Measurements from ENCODE around the gene NFIA. TPM values are rescaled to one million over a fixed set of nuclear protein-coding genes. Genes with fewer than 3 reads are reported as not detected.

The NFIA gene
- total and polyA plus RNA-seq, 2 donors (not counting 1 experiment from before 2014, with no cell fraction given): 0.28 to 0.54 TPM

- H3K4me2 ChIP-seq (replicated peaks; ENCODE audit: low read depth, low read length, poor library complexity, severe bottlenecking): no peak overlapping the region
- no peak for DNase-seq
- H3K79me2 ChIP-seq (ENCODE audit: control insufficient read depth, insufficient read depth, low read length): no peaks in the 10 kb centered on the region
- no peak overlapping the region for H3K4me3 ChIP-seq (ENCODE audit: control extremely low read depth in 1 of 5, extremely low read depth in 1 of 5, insufficient read depth in 1 of 5, low read depth in 2 of 5, low read length in 4 of 5)
- Mint-ChIP-seq H3K9me3 (ENCODE audit: insufficient read depth) (no peaks in the 10 kb centered on the region), H3K27ac (no peak overlapping the region), H3K27me3 (peaks cover 8% of the 10 kb centered on the region), H3K4me1 (no peaks in the 10 kb centered on the region), H3K4me3 (no peak overlapping the region)
- TF ChIP-seq EZH2 (IDR thresholded peaks at IDR 0.05; ENCODE audit: borderline replicate concordance, insufficient read depth, low read depth, low read length, poor library complexity, severe bottlenecking): no peak
- H4K20me1 ChIP-seq (ENCODE audit: control insufficient read depth, insufficient read depth, low read length, poor library complexity, severe bottlenecking): no peaks in the 10 kb centered on the region
- no peaks in the 10 kb centered on the region for H3K9me3 ChIP-seq (ENCODE audit: control extremely low read depth in 1 of 3, control insufficient read depth in 2 of 3, insufficient read depth in 1 of 3, low read length in 2 of 3)
- H3K36me3 ChIP-seq (replicated peaks in 1 of 2; ENCODE audit: control extremely low read depth in 1 of 2, control insufficient read depth in 1 of 2, extremely low read depth in 1 of 2, insufficient read depth in 2 of 2, low read length in 1 of 2): no peaks in the 10 kb centered on the region
- H3K4me1 ChIP-seq (ENCODE audit: control insufficient read depth in 2 of 2, insufficient read depth in 2 of 2, low read length in 2 of 2): no peaks in the 10 kb centered on the region
- H3K9ac ChIP-seq (ENCODE audit: low read length): no peak overlapping the region
- no CpG with 5 or more reads among the region's 1 CpG for WGBS (ENCODE audit: insufficient coverage)
- ChIA-PET CTCF (interaction anchor here (0.7 kb wide), 1 partner anchor 11 kb away, joined by 5 read pairs; no protein-coding TSS in a partner anchor), POLR2A (no interaction called here)
- no peak overlapping the region for H3K27ac ChIP-seq (ENCODE audit: low read length in 2 of 2)
- ATAC-seq (ENCODE audit: low read depth): no peak
- H2AFZ ChIP-seq (ENCODE audit: insufficient read depth, low read depth, low read length, poor library complexity, severe bottlenecking): no peak overlapping the region
- intact Hi-C loops (cut with micrococcal nuclease): no loop called here
- no peaks in the 10 kb centered on the region for H3K27me3 ChIP-seq (replicated peaks in 1 of 4; ENCODE audit: control extremely low read depth in 1 of 4, control insufficient read depth in 3 of 4, insufficient read depth in 4 of 4, low read length in 3 of 4)
Measured at GRCh38 chr1:61269602-61270001, 187.2 kb downstream of the NFIA start.

- no peaks in the 10 kb centered on the region for H3K9me3 ChIP-seq (ENCODE audit: control extremely low read depth in 1 of 3, control insufficient read depth in 2 of 3, insufficient read depth in 1 of 3, low read length in 2 of 3)
- H3K4me2 ChIP-seq (replicated peaks; ENCODE audit: low read depth, low read length, poor library complexity, severe bottlenecking): no peak overlapping the region
- no peak for TF ChIP-seq CTCF (IDR thresholded peaks at IDR 0.05)
- CTCF ChIA-PET: no interaction called here
- DNase-seq (no peak), ATAC-seq (ENCODE audit: low read depth) (no peak)
- H3K4me3 ChIP-seq (ENCODE audit: control extremely low read depth in 1 of 5, extremely low read depth in 1 of 5, insufficient read depth in 1 of 5, low read depth in 2 of 5, low read length in 4 of 5): no peak overlapping the region
- no peak overlapping the region for H3K9ac ChIP-seq (ENCODE audit: low read length)
- no peaks in the 10 kb centered on the region for H3K79me2 ChIP-seq (ENCODE audit: control insufficient read depth, insufficient read depth, low read length)
- no peaks in the 10 kb centered on the region for H3K36me3 ChIP-seq (replicated peaks in 1 of 2; ENCODE audit: control extremely low read depth in 1 of 2, control insufficient read depth in 1 of 2, extremely low read depth in 1 of 2, insufficient read depth in 2 of 2, low read length in 1 of 2)
- no peak overlapping the region for H3K27ac ChIP-seq (ENCODE audit: low read length in 2 of 2)
- no peaks in the 10 kb centered on the region for H3K27me3 ChIP-seq (replicated peaks in 1 of 4; ENCODE audit: control extremely low read depth in 1 of 4, control insufficient read depth in 3 of 4, insufficient read depth in 4 of 4, low read length in 3 of 4)
- WGBS (ENCODE audit: insufficient coverage): no CpG with 5 or more reads among the region's 2 CpGs
- no peaks in the 10 kb centered on the region for H4K20me1 ChIP-seq (ENCODE audit: control insufficient read depth, insufficient read depth, low read length, poor library complexity, severe bottlenecking)
- Mint-ChIP-seq H3K27me3 (peaks cover 8% of the 10 kb centered on the region), H3K4me3 (no peak overlapping the region), H3K27ac (no peak overlapping the region), H3K9me3 (ENCODE audit: insufficient read depth) (no peaks in the 10 kb centered on the region), H3K4me1 (no peaks in the 10 kb centered on the region)
- H3K4me1 ChIP-seq (ENCODE audit: control insufficient read depth in 2 of 2, insufficient read depth in 2 of 2, low read length in 2 of 2): no peaks in the 10 kb centered on the region
- intact Hi-C loops (cut with micrococcal nuclease): no loop called here
- no peak overlapping the region for H2AFZ ChIP-seq (ENCODE audit: insufficient read depth, low read depth, low read length, poor library complexity, severe bottlenecking)
- POLR2A ChIA-PET: no interaction called here
Measured at GRCh38 chr1:61270107-61270506, 187.7 kb downstream of the NFIA start.

All from B cell (primary cell).